Cardiac septum (tissue), 1 donor: ENCODE results near the gene MGST2. TPM values are rescaled to one million over a fixed set of nuclear protein-coding genes. Genes with fewer than 3 reads are reported as not detected.

Source experiments
- DNase-seq: peaks from one replicate; pipeline ENCODE4 v3.0.0-alpha.2; 2020; ENCODE audit warnings: low spot score
- intact Hi-C: fragments of 100-400 bp; cut with DNase I; formaldehyde crosslinking; loops from one replicate; pipeline ENCODE4 v1.14.0; 2022
- total RNA-seq: library from RNA; stranded (reverse); fragmentation: NEBNext Ultra II Directional; extraction: Animal tissue kit (Norgen Biotek cat#: 25700); gene quantifications from one replicate; pipeline ENCODE4 v1.2.1, GENCODE V29; 2021
- donor health status: DM: no; HTN: no; CAD: no.

Gene MGST2
- total RNA-seq, 1 donor from 2014 or later = 90.7 TPM

- DNase-seq = no peak
- intact Hi-C loops = no loop called here
Observed at GRCh38 chr4:139726615-139727014, 61.0 kb downstream of the MGST2 start.

- intact Hi-C loops = no loop called here
- no peak for DNase-seq
Observed at GRCh38 chr4:139728146-139728545, 62.5 kb downstream of the MGST2 start.

GRCh38 chr4:139728840-139729239 is 63.2 kb downstream of the MGST2 start:
- intact Hi-C loops = no loop called here

GRCh38 chr4:139732991-139733570 is 67.5 kb downstream of the MGST2 start:
- intact Hi-C loops = loop anchor here (10.0 kb wide), 1 partner anchor 592 kb away; no protein-coding TSS in a partner anchor
- no peak for DNase-seq

More at GRCh38 chr4:139728840-139729239, 63.2 kb downstream of the MGST2 start:
- DNase-seq = no peak

GRCh38 chr4:139734201-139734874 is 68.7 kb downstream of the MGST2 start:
- no peak for DNase-seq
- intact Hi-C loops = loop anchor here (2.0 to 10.0 kb wide), 5 partner anchors 68 to 590 kb away; no protein-coding TSS in a partner anchor

GRCh38 chr4:139734875-139735380 is 69.3 kb downstream of the MGST2 start:
- intact Hi-C loops = loop anchor here (2.0 to 10.0 kb wide), 6 partner anchors 68 to 590 kb away; no protein-coding TSS in a partner anchor
- DNase-seq = peak; percentile 95

GRCh38 chr4:139735381-139736273 is 70.0 kb downstream of the MGST2 start:
- intact Hi-C loops = loop anchor here (2.0 to 10.0 kb wide), 6 partner anchors 69 to 589 kb away; no protein-coding TSS in a partner anchor
- DNase-seq = no peak

GRCh38 chr4:139736274-139736660 is 70.6 kb downstream of the MGST2 start:
- no peak for DNase-seq
- intact Hi-C loops = loop anchor here (5.0 to 10.0 kb wide), 2 partner anchors 271 to 589 kb away; no protein-coding TSS in a partner anchor

- no peak for DNase-seq
- intact Hi-C loops = loop anchor here (5.0 to 10.0 kb wide), 2 partner anchors 271 to 588 kb away; no protein-coding TSS in a partner anchor
Observed at GRCh38 chr4:139736661-139737060, 71.0 kb downstream of the MGST2 start.

GRCh38 chr4:139738846-139739613 is 73.4 kb downstream of the MGST2 start:
- intact Hi-C loops = loop anchor here (5.0 to 10.0 kb wide), 2 partner anchors 268 to 586 kb away; no protein-coding TSS in a partner anchor

GRCh38 chr4:139740121-139740520 is 74.5 kb downstream of the MGST2 start:
- intact Hi-C loops = loop anchor here (1.0 to 2.0 kb wide), 3 partner anchors 23 to 411 kb away; no protein-coding TSS in a partner anchor
- DNase-seq = no peak

More at GRCh38 chr4:139738846-139739613, 73.4 kb downstream of the MGST2 start:
- DNase-seq = no peak

- DNase-seq = no peak
- intact Hi-C loops = loop anchor here (1.0 to 2.0 kb wide), 3 partner anchors 23 to 411 kb away; no protein-coding TSS in a partner anchor
Observed at GRCh38 chr4:139740531-139741041, 75.0 kb downstream of the MGST2 start.

- DNase-seq = no peak
Observed at GRCh38 chr4:139743027-139743426, 77.4 kb downstream of the MGST2 start.

GRCh38 chr4:139744232-139744631 is 78.6 kb downstream of the MGST2 start:
- intact Hi-C loops = no loop called here
- no peak for DNase-seq

More at GRCh38 chr4:139743027-139743426, 77.4 kb downstream of the MGST2 start:
- intact Hi-C loops = no loop called here

GRCh38 chr4:139745111-139745639 is 79.6 kb downstream of the MGST2 start:
- DNase-seq = no peak
- intact Hi-C loops = no loop called here

GRCh38 chr4:139746431-139747171 is 81.0 kb downstream of the MGST2 start:
- DNase-seq = no peak
- intact Hi-C loops = no loop called here

- no peak for DNase-seq
- intact Hi-C loops = no loop called here
Observed at GRCh38 chr4:139749338-139749737, 83.7 kb downstream of the MGST2 start.
